K562 (cell line): ENCODE results near the gene NOTCH1.
A peak's percentile ranks its signal among the peaks of the same experiment; 100 is the strongest.

Experiments
- CHD4 ChIP-seq: fragments of 200-600 bp; sonication (generic); IDR thresholded peaks from 3 replicates; pipeline ENCODE4 v1.6.1; 2012; ENCODE audit warnings: low read depth, mild to moderate bottlenecking, mixed read lengths, low read length, inconsistent platforms; ENCODE audit not compliant: insufficient read depth, insufficient replicate concordance, poor library complexity, severe bottlenecking
- DDX20 ChIP-seq: fragments of 450-650 bp; IDR thresholded peaks from 2 replicates; pipeline ENCODE4 v1.6.1; 2016; ENCODE audit warnings: missing genetic modification characterization, low read depth, mild to moderate bottlenecking, missing compliant biosample characterization, moderate library complexity
- MTA1 ChIP-seq: fragments of 450-650 bp; IDR thresholded peaks from 2 replicates; pipeline ENCODE4 v1.6.1; 2017; ENCODE audit warnings: borderline replicate concordance
- NKRF ChIP-seq: fragments of 450-650 bp; IDR thresholded peaks from 2 replicates; pipeline ENCODE4 v1.6.1; 2016; ENCODE audit warnings: borderline replicate concordance
- RAD21 ChIP-seq, 2 experiments: fragments of 250-450 bp in 1 of 2; fragments of 450-650 bp in 1 of 2; sonication (Bioruptor Pico) in 1 of 2; formaldehyde crosslinking in 1 of 2; IDR thresholded peaks in 1 of 2; conservative IDR thresholded peaks in 1 of 2; 2 replicates each; pipeline versions ENCODE4 v1.4.0 to v1.8.0; 2020 to 2022; ENCODE audit warnings: mild to moderate bottlenecking in 2 of 2, moderate library complexity in 1 of 2
- RCOR1 ChIP-seq, 2 experiments: IDR thresholded peaks; 2 replicates each; pipeline ENCODE4 v1.6.1; 2012; ENCODE audit warnings: low read depth in 2 of 2, low read length in 2 of 2, borderline replicate concordance in 1 of 2, improper control_type of control experiment in 1 of 2
- ZBED1 ChIP-seq: IDR thresholded peaks from 2 replicates; pipeline ENCODE4 v1.6.1; 2014
- ZNF347 ChIP-seq: fragments of 450-650 bp; formaldehyde crosslinking; IDR thresholded peaks from 2 replicates; pipeline ENCODE4 v1.4.0; 2020; ENCODE audit warnings: low read depth, mild to moderate bottlenecking, moderate library complexity
- ZNF583 ChIP-seq: fragments of 250-450 bp; sonication (Bioruptor Pico); IDR thresholded peaks from 2 replicates; pipeline ENCODE4 v1.4.0; 2020

DNA sequence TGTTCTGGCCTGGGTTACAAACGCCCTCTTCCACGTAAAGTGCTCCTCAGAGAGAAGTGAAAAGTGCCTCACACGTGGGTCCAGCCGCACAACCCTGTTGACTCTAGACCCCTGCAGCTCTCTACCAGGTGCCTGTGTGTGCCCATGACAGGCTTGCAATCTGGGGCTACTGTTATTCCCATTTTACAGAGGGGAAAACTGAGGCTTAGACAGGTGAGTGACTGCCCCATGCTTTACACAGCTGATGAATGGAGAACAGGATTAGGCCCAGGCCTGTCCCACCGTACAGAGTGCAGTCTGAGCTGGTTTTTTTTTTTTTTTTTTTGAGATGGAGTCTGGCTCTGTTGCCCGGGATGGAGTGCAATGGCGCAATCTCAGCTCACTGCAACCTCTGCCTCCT, 100.0 kb downstream of the NOTCH1 start:
- 0 out of 4 replicates have a peak, but pooled peaks of 1 of the 2 experiments have one; percentile 6 for TF ChIP-seq RCOR1 (IDR thresholded peaks at IDR 0.05; ENCODE audit: borderline replicate concordance in 1 of 2, low read depth in 2 of 2, low read length in 2 of 2)
- TF ChIP-seq ZNF583 (CRISPR knock-in tag) = no peak
- no peak for TF ChIP-seq ZNF347 (CRISPR knock-in tag)
- no peak for TF ChIP-seq CHD4
- no peak for TF ChIP-seq RAD21 (CRISPR knock-in tag; conservative IDR thresholded peaks at IDR 0.05 in 1 of 2, IDR thresholded peaks at IDR 0.05 in 1 of 2)
- no peak for TF ChIP-seq MTA1
- TF ChIP-seq NKRF = no peak
- TF ChIP-seq DDX20 (tag) = no peak
- TF ChIP-seq ZBED1 = no peak
